GM12873 (cell line): ENCODE results near the gene CGB8.

ENCODE experiments used
- CTCF ChIP-seq: IDR thresholded peaks from 2 replicates; pipeline ENCODE4 v1.5.1; 2012; ENCODE audit warnings: low read depth, mild to moderate bottlenecking, moderate library complexity, low read length, control low read depth; ENCODE audit not compliant: insufficient read depth; ENCODE audit errors: missing control alignments

The CGB8 gene

GRCh38 chr19:49020931-49021895 is 27.7 kb downstream of the CGB8 start:
- TF ChIP-seq CTCF: no peak

- TF ChIP-seq CTCF: no peak
Measured at GRCh38 chr19:49020342-49020741, 28.6 kb downstream of the CGB8 start.

GRCh38 chr19:49019242-49019932 is 29.5 kb downstream of the CGB8 start:
- TF ChIP-seq CTCF: peak; percentile 12

GRCh38 chr19:49017666-49018351 is 31.1 kb downstream of the CGB8 start:
- peak; percentile 73 for TF ChIP-seq CTCF

GRCh38 chr19:49017041-49017665 is 31.8 kb downstream of the CGB8 start, which contains the start of gene LHB:
TSS of gene LHB (minus strand) at chr19:49017091. CDS start at chr19:49017081, 10 bp downstream.
- no peak for TF ChIP-seq CTCF

GRCh38 chr19:49016067-49016839 is 32.7 kb downstream of the CGB8 start:
- TF ChIP-seq CTCF: no peak
